ENCODE data around the gene SDK1.

The SDK1 gene

GRCh38 chr7:4026941-4027486 is 726.0 kb downstream of the SDK1 start:
- DNase-seq = peak; percentile 18

DNA sequence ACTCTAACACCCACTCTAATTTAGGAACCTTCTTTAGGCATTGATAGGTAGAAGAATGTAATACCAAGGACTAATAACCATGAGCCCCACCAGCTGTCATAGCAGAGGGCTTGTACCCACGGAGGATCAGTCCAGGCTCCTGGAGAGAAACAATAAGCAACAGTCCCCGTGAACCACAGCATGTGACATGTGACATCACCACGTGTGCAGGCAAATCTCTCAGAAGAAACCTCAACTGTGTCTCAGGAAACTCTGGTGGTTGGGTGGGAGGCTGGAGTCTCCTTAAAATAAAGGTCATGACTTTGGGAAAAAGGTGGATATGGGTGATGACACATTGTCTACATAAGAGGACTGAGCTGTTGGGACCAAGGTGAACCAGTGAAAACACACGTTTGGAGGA is 727.2 kb downstream of the SDK1 start:
- peak; percentile 7 for DNase-seq

DNA sequence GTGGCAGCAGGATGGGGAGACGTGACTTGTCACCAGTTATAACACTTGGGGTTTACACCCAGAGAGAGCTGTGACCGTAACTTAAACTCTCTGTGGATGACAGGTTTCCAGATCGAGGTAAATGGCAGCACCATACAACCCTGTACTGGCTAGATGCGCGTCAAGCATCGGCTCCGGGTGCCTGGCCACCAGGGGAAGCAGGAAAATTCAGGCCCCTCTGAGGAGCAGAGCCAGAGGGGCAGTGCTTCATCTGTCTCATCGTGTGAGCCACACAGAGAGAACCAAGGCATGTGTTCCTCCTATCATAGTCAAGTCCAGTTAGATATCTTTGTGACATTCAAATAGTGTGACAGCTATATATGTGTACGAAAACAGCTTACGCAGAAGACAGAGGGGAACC is 728.9 kb downstream of the SDK1 start:
- peak; percentile 9 for DNase-seq

DNA sequence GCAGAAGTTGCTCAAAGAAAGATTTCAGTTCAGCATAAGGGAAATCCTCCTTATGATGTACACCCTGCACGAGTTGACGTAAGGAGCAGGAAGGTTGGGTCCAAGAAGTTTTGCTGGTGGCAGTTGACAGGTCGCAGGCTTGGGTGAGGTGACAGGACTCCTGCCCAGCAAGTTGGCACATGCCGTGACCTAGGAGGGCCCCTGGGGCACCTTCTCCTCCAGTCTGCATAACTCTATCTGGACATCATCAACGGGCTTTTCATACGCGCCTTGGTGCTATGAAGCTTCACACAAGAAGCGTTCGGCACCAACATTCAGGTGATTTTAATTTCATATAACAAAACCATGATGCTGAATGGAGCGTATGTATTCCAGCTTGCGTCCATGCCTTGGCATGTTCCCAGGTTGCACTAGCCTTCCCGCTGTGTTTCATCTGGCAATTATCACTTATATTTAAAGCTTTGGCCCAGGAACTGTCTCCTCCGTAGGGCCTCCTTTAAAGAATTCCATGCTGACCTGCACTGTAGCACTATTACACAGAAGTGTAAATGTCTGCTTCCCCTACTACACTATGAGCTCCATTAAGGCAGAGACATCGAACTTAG is 729.4 kb downstream of the SDK1 start:
- peak; percentile 27 for DNase-seq

DNA sequence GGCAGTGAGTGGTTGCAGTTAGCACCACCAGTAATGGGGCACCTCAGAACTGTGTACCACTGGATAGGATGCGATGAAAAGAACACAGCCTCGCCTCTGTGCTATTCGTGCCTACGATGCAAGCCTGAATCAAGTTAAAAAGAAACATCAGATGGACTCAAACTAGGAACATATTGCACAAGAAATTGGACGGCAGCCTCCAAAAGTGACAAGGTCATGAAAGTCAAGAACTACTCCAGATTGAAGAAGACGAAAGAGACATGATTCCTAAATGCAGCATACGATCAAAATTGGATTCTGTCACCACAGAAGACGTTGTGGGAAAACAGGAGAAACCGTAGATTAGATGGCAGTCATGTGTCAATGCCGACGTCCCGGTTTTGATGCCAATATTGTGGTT is 732.9 kb downstream of the SDK1 start:
- DNase-seq = no peak

GRCh38 chr7:4037308-4037707 is 736.3 kb downstream of the SDK1 start:
- DNase-seq = no peak

- peak; percentile 27 for DNase-seq
These were observed 736.8 kb downstream of the SDK1 start for GRCh38 chr7:4037877-4038276.

DNA sequence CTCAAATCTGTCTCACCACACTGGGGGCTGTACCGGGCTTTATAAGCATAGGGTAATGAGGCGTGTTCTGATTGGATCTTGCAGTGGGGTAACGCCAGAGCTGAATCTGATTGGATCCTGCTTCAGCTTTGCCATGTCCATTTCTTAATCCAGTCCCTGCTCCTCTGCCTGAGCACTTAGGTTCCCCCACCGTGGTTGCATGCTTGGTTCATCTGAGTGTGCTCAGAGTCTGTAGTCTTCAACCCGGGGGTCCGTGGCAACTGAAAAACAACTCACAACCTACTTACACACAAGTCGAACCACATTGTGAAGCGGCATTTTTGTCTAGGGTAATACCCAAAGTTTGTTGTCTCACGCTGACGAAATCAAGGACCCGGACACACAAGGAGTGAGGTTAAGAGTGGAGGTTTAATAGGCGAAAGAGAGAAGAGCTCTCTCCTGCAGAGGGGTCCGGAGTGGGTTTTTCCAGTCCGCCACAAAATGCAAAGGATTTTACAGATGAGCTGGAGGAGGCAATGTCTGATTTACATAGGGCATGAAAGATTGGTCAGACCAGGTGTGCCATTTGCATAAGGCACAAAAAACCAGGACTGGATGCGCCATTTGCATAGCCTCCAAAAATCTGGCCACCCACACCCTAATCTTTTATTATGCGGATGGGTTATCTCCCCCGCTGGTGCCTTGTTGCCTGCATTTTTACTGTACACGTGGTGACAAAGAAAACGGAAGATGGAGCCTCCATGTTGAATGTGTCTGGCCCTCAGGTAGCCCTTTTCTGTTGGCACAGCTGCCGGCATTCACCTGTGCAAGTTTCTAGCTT is 739.3 kb downstream of the SDK1 start:
- DNase-seq = no peak

- peak; percentile 41 for DNase-seq
These were observed 741.5 kb downstream of the SDK1 start for GRCh38 chr7:4042402-4043045.

DNA sequence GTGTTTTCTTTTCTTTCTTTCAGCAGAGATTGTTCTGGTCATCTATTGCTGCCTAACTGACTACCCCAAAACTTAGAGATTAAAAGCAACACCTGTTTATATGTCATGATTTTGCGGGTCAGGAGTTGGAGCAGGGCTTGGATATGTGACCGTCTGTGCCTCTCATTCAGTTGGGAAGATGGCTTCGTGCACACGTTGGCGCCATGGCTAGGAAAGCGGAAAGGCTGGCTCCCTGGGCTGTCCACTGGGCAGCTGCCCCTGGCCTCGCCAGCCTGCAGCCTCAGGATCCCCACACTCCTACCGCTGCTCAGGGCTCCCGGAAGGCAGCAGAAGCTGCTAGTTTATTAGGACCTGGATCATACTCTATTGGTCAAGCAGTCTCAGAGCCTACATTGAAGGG is 742.9 kb downstream of the SDK1 start:
- DNase-seq = no peak

- no peak for DNase-seq
These were observed 744.4 kb downstream of the SDK1 start for GRCh38 chr7:4045450-4045849.

DNA sequence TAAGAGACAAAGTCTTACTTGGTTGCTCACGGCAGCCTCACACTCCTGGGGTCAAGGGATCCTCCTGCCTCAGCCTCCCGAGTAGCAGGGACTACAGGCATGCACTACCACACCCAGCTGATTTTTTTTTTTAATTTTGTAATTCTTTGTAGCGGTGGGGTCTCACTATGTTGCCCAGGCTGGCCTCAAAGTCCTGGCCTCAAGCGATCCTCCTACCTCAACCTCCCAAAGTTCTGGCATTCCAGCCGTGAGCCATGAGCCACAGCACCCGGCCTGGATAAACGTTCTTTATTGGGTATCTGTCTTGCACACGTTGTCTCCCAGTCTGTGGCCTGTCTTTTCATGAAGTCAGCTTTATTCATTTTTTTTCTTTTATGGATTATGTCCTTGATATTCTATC is 744.9 kb downstream of the SDK1 start:
- DNase-seq = no peak

DNA sequence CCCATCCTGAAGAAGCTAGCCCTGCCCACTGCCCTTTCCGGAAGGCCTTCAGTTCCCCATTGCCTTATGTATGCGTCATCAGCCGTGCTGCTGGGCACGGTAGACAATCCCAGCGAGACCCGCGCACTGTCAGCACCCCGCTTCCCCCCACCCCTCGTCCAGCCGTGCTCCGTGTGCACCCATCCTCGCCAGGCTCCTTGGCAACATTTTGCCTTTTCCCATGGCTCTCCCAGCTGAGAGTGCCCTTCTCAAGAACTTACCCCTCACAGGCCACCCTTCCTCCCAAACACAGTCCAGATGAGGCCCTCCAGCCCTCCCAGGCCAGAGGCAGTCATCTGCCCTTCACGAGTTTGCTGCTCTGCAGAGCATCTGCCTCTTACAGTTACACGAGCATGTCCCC is 747.3 kb downstream of the SDK1 start:
- DNase-seq = no peak

GRCh38 chr7:4049202-4049601 is 748.1 kb downstream of the SDK1 start:
- DNase-seq = no peak

GRCh38 chr7:4050126-4050660 is 749.1 kb downstream of the SDK1 start:
- no peak for DNase-seq

GRCh38 chr7:4051696-4052095 is 750.6 kb downstream of the SDK1 start:
- DNase-seq = no peak

DNA sequence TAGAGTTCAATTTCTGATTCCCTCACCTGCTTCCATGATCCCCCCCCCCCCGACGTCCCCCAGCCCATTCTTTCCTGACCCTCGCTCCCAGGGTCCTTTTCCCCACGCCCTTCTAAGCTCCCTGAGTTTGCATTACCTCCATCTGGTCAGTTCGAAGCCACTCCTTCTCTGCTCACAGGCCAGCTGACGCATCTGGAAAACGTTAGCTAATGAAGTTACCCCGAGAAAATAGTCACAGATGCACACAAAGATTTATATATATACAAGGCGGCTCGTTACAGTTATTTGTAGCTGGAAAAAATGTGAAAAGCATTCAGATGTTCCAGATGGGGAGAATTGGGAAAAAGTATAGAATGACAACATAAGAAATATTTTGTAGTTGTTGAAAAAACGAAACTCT is 751.1 kb downstream of the SDK1 start:
- no peak for DNase-seq

- peak; percentile 5 for DNase-seq
These were observed 753.1 kb downstream of the SDK1 start for GRCh38 chr7:4054158-4054557.

GRCh38 chr7:4056552-4057288 is 755.7 kb downstream of the SDK1 start:
- DNase-seq = peak; percentile 25

GRCh38 chr7:4057289-4057616 is 756.2 kb downstream of the SDK1 start:
- peak; percentile 30 for DNase-seq

DNA sequence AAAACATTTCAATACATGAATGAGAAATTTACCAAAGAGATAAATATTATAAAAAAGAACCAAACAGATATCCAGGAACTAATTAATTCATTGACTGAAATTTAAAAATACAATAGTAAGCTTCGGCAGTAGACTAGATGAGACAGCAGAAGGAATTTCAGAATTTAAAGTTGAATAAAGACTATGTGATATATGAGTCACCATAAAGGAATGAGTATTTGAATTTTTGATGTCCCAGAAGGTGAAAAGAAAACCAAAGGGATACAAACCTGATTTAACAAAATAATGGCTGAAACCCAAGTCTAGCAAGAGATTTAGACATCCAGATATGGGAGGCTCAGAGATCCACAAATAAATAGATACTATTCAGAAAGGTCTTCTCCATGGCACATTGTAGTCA is 757.1 kb downstream of the SDK1 start:
- DNase-seq = no peak

DNA sequence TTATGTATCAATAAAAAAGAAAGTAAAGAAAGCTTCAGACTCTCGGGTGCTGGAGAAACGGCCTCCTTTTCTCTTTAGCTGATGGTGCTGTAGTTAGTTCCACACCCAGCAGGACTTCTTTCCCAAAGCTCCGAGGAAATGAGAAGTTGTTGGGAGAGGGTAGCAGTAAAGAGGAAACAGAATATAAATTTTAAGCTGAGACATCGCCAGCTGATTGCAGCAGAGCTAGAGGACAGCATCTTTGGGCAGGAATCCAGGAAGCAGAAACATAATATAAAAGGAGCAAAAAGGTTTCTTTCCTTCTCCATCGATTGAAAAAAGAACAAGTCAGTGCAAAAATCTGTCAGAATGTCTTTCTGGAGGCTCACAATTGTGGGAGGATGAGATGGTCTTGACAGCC is 764.1 kb downstream of the SDK1 start:
- peak; percentile 30 for DNase-seq

DNA sequence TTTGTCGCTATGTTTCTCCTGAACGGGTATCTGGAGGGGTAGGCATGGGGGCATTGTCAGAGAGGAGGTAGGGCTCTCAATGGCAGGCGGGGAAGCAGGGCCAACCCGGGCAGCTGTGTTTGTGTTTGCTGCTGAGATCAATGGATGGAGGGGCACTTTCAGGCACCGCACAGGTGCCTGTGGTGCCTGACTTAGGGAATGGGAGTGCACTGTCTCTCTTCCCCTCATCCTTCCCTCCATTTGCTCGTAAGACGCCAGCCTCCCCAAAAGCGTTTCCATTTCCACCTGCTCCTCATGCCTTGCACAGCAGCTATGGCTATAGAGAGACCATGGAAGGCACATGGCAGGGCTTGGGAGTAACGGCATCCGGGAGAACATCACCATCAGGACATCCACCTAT is 765.2 kb downstream of the SDK1 start:
- DNase-seq = no peak

Measured in islet precursor cell (in vitro differentiated cells).